NCI-H128 (cell line): ENCODE results near the gene KIF26A.

ENCODE experiments used
- DNase-seq: peaks from one replicate; lab custom pipeline; 2025; ENCODE audit not compliant: unreplicated experiment; lab: John Stamatoyannopoulos, UW

KIF26A gene

GRCh38 chr14:104220215-104221070 lies 82.1 kb downstream of the KIF26A start:
- DNase-seq: no peak

DNA sequence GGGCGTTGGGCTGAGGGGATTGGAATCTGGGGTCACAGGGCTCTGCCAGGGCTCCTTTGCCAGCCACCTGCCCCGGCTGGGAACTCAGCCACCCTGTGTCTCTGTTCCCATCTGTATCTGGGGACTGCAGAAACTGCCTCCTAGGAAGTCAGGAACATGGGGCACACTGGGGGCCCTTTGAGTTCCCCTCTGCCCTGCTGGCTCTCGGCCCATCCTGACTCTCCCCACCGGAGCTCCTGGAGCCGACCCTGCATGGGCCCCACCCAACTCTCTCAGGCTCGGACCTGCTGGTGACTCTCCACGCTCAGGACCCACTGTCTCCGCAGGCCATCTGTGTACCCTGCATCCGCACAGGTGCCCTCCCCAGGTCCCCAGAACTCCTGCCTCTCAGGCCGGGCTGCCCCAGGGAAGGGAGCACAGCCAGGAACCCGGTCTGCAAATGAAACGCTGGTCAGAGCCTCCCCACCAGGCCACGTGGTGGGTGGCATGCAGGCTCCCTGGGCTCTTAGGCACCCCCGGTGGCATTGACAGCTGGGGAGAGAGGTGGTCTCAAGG lies 82.8 kb downstream of the KIF26A start:
- no peak for DNase-seq

DNA sequence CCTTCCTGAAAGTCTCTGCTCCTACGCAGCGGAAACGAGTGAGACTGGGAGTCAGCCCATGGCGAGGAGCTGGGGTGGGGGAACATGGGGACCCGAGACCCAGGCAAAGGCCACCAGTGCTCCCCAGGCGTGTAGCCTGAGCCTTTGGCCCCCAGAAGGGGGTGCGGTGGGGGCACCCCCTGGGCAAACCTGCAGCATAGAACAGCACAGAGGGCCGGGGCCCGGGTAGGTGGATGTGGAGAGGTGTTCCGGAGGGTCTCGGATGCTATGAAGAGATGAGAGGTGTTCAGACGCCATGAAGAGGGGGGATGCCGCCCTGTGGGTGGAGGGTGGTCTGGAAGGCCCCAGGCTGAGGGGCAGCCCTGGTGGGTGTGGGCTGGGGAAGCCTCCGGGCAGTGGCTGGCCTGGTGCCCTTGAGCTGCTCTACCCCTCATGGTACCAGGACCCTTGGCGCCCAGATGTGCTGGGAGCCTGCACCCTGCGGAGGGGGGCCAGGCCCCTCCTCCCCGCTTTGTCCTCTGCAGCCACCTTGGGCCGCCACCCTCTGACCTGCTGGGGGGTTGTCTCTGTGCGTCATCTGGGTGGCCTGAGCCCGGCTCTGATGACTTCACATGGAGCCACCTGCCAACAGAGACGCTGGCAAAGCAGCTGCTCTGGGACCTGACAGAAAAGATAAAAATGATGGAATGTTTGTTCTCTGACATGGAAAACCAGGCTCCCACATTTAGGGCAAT lies 83.4 kb downstream of the KIF26A start:
- DNase-seq: no peak

GRCh38 chr14:104222396-104223036 lies 84.1 kb downstream of the KIF26A start:
- no peak for DNase-seq

DNA sequence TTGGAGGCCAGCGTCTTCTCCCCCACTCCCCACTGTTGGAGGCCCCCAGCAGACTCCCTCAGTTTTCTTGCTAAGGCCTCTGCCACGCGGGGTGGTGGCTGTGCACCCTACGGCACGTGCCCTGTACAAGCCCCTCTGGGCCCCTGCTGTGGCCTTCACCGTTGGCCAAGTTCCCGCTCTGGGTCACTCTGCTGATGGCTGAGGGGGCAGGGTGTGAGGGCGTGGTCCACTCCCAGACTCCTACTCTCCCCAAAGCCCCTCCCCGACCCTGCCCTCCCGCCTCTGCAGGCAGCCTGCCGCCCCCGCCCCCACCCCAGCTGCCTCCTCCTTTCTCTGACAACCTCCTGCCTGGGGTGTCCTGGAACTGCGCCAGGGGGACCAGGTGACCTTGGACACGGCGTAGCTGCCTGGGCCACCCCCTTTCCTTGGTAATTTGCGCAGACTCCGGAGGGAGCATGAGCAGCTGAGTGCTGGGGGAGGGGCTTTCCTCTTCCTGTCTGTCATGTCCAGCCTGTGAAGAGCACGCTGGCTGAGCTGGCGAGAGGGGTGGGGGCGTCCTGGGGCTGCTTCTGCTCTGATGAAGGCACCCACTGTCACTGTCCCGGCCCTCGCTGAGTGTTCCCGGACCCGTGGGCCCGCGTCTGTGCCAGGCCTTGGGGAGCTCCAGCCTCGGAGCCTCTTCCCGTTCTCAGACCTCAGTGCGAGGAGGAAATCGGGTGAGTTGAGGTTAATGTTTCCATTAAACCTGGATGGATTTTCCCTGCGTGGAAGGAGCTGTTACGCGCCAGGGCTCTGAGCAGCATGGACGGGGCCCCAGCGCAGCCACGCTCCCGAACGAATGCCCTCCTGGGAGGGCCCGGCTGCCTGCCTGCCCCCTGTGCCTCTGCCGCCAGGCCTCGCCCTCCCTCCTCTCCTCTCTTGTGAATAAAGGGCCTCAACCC lies 85.0 kb downstream of the KIF26A start:
- peak; percentile 81 for DNase-seq

- DNase-seq: peak; percentile 32
Measured at GRCh38 chr14:104224131-104224505, 85.7 kb downstream of the KIF26A start.

DNA sequence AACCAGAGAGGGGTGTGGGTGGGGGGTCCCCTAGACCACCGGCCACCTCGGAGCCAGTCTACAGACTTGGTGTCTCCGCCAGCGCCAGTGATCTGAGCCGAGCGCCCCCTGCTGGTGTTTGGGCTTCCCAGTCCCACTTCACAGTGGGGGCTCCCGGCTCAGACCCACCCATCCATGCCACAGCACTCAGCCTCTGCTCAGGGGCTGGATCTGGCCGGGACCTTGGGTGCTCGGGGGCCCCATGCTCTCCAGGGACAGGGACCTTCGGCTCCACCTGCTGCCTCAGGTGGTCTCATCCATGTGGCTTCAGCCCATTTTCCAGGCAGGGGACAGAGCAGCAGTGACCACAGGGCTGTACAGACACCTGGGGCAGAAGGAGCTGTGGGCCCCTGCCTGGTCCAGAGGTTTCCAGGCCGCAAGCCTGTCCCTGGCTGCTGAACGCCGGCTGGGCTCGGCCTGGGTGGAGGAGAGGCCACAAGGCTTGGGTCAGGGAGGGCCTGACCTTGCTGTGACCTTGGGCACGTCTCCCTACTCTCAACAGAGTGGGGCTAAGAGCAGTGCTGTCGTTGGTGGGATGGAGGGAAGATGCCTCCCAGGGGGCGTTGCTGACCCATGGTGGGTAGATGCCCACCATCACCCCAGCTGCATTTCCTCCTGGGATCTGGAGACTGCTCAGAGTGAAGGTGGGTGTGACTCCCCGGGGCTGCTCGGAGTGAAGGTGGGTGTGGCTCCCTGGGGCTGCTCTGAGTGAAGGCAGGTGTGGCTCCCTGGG lies 86.3 kb downstream of the KIF26A start:
- no peak for DNase-seq

- peak; percentile 46 for DNase-seq
Measured at GRCh38 chr14:104225278-104226190, 87.1 kb downstream of the KIF26A start.

DNA sequence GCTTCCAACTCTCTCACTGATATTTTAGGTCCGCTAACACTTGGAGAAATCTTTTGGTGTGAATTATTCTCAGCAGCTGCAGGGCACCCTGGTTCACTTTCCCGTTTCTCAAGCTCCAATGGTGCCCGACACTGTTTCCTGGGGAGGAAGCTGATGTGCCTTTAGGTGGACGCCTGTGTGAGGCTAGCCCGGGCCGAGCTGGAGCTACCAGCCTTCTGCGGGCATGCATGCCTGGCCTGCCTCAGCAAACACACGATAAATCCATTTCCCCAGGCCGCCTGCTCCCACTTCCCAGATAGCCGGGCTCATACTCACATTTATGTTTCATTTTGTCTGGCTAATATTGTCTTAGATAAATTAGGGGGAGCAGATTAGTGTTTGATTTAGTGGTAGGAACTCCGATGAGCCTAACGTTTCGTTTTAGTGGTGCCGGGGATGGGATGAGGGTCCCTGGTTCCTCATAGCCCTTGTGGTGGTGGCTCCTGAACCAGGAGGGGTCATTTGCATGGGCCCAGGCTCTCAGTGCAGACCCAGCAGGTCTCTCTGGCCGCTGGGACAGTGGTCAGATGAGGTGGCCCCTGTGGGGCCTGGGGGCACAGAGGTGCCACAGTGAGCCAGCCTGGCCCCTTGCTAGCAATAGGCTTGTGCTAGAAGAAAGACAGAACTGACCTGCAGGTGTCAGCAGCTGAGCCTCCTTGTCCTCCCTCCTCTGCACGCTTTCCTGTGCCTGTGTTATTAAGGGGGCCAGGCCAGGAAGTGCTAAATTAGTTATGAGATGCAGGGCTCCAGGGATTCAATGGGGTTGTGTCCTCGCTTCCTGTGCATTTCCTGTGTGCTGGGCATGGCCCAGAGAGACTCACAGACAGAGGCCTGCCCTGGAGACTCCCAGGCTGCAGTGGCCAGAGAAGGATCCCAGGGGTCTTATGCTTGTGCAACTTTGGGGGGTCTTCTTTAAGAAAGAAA lies 88.3 kb downstream of the KIF26A start:
- DNase-seq: no peak

GRCh38 chr14:104227806-104228205 lies 89.4 kb downstream of the KIF26A start:
- no peak for DNase-seq

- DNase-seq: no peak
Measured at GRCh38 chr14:104228221-104228620, 89.8 kb downstream of the KIF26A start.

DNA sequence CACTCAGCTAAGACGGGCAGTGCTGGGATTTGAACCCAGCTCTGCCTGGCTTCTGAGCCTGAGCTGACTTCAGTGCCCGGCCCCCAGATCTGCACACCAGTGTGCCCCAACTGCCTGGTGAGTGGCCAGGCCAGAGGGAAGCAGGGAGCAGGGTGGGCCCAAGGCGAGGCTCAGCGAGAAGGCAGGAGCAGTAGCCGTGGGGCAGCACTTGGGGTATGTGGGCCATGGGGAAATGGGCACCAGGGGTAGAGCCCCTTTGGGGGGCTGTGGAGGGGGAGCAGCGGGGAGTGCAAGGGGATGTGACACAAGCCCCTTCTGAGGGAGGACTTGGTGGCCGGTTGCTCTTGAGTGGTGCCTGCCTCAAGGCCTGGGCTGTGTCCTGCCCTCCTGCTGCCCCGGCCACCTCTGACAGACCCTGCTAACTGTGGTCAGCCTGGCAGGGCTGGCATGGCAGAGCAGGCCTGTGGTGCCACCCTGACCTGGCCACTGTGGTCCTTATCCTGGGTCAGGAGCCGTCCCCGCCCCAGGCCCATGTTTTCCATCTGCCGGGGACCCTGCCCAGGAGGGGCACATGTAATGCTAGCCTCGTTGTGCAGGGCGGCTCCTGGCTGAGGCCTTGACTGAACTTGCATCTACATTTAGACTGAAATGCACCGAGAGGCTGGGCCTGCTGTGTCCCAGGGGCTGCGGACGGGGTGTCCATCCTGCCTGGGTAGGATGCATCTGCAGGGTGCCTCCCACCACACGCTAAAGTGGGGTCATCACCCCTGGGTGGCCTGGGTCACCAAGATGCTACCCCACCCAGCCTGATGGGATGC lies 90.5 kb downstream of the KIF26A start:
- no peak for DNase-seq

GRCh38 chr14:104229534-104230055 lies 91.2 kb downstream of the KIF26A start:
- no peak for DNase-seq

GRCh38 chr14:104230119-104230815 lies 91.9 kb downstream of the KIF26A start:
- DNase-seq: no peak
